ENCODE results near the gene FSTL4. TPM values are rescaled to one million over a fixed set of nuclear protein-coding genes. Genes with fewer than 3 reads are reported as not detected.

The FSTL4 gene
- total RNA-seq, 1 donor from 2014 or later, result not detected

GRCh38 chr5:133325864-133326263, 286.5 kb downstream of the FSTL4 start:
- no peak for DNase-seq (ENCODE audit: low spot score)
- intact Hi-C loops (cut with DNase I), result no loop called here

GRCh38 chr5:133324926-133325325, 287.4 kb downstream of the FSTL4 start:
- intact Hi-C loops (cut with DNase I), result no loop called here
- no peak for DNase-seq (ENCODE audit: low spot score)

- no peak for DNase-seq (ENCODE audit: low spot score)
- intact Hi-C loops (cut with DNase I), result no loop called here
These were observed 288.6 kb downstream of the FSTL4 start for GRCh38 chr5:133323494-133324457.

DNA sequence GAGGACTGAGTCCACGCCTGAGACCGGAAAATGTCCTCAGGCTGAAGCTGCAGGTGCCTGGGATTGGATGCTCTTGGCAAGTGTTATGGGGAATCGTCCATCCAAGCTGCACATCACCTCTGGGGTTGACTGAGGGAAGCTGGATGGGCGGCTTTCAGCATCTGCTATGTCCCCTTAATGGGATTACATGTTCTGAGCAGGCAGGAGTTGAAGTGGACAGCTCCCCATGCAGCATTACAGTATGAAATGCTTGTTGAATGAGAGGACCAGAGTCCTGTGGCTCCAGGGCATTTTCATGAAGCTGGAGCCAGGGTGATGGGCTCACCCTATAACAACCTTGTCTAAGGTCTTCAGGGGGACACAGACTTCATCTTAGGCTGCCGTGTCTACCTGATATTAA, 289.6 kb downstream of the FSTL4 start:
- intact Hi-C loops (cut with DNase I), result no loop called here
- DNase-seq (ENCODE audit: low spot score), result no peak

DNA sequence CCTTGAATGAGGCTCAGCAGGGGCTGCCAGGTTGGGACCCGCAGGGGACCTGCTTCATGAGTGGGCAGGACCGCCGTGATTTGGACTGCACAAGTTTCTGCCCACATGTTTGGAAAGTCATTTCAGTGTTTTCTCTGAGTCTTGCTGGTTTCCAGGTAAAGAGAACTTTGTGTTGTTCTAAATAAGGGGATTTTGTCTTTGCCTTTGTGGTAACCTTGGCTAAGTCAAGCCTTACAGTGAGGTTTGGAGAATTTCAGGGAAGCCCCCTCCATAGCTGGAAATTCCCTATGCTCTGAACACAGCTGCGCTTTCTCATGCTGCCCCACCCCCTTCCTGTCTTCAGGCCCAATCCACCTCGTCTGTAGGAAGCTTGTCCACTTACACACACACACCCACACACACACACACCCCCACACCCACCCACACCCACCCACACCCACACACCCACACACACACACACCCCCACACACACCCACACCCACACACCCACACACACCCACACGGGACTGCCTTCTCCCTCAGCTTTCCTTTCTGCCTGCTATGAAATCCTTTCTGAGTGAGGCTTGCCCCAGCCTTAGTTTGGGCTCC, 290.4 kb downstream of the FSTL4 start:
- intact Hi-C loops (cut with DNase I), result no loop called here
- DNase-seq (ENCODE audit: low spot score), result no peak

DNA sequence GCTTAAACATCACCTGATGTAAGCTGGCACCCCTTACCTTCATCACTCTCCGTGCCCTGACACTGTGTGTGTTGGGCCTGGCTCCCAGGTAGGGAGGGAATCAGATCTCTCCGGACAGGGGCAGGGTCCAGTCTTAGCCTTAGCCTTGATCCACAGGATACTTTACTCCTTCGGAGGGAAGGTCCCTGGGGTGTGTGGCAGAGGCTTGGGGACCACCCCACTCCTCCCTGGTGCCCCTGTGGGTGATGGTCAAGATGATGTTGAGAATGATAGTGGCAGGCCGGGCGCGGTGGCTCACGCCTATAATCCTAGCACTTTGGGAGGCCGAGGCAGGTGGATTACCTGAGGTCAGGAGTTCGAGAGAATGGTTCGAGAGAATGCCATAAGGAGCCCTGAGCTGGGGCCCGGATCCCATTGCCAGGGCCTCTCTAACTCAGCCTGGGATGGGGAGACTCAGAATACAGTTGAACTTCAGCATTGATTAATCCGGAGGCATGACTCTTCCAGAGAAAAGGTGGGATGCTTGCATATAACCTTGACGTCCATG, 291.0 kb downstream of the FSTL4 start:
- intact Hi-C loops (cut with DNase I), result no loop called here
- no peak for DNase-seq (ENCODE audit: low spot score)

GRCh38 chr5:133319905-133320520, 292.3 kb downstream of the FSTL4 start:
- no peak for DNase-seq (ENCODE audit: low spot score)
- intact Hi-C loops (cut with DNase I), result no loop called here

- no peak for DNase-seq (ENCODE audit: low spot score)
- intact Hi-C loops (cut with DNase I), result no loop called here
These were observed 293.1 kb downstream of the FSTL4 start for GRCh38 chr5:133319244-133319643.

- intact Hi-C loops (cut with DNase I), result no loop called here
- DNase-seq (ENCODE audit: low spot score), result no peak
These were observed 294.8 kb downstream of the FSTL4 start for GRCh38 chr5:133317558-133317957.

GRCh38 chr5:133316346-133317343, 295.7 kb downstream of the FSTL4 start:
- intact Hi-C loops (cut with DNase I), result no loop called here
- DNase-seq (ENCODE audit: low spot score), result no peak

- no peak for DNase-seq (ENCODE audit: low spot score)
- intact Hi-C loops (cut with DNase I), result no loop called here
These were observed 298.3 kb downstream of the FSTL4 start for GRCh38 chr5:133314086-133314485.

- intact Hi-C loops (cut with DNase I), result no loop called here
- no peak for DNase-seq (ENCODE audit: low spot score)
These were observed 301.2 kb downstream of the FSTL4 start for GRCh38 chr5:133311176-133311575.

DNA sequence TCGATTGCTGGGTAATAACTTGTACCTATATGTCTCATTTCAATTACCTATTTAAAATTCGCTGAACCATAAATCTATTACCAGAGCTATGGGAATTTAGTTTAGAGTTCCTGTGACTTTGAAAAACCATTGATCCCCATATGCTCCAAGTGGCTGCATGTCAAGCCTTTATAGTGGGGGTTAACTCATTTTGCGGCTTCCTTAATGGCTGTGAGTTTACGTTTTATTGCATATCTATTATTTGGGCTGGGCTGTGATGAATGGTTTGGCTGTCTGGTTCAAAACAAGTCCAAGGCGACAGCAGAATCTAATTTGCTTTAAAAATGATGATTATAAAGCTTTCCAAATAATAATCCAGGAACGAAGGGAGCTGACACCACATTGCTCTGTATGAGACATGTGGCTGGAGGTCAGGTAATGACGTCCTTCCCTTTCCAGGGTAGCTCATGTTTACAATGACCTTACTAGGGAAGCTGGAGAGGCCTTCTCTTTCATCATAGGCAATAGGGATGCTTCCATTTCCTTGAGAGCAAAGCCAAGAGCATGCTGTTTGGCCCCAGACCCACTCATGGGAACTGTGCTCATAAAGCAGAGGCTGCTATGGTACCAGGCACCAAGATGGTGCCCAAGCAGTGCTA, 302.2 kb downstream of the FSTL4 start:
- DNase-seq (ENCODE audit: low spot score), result no peak
- intact Hi-C loops (cut with DNase I), result no loop called here

DNA sequence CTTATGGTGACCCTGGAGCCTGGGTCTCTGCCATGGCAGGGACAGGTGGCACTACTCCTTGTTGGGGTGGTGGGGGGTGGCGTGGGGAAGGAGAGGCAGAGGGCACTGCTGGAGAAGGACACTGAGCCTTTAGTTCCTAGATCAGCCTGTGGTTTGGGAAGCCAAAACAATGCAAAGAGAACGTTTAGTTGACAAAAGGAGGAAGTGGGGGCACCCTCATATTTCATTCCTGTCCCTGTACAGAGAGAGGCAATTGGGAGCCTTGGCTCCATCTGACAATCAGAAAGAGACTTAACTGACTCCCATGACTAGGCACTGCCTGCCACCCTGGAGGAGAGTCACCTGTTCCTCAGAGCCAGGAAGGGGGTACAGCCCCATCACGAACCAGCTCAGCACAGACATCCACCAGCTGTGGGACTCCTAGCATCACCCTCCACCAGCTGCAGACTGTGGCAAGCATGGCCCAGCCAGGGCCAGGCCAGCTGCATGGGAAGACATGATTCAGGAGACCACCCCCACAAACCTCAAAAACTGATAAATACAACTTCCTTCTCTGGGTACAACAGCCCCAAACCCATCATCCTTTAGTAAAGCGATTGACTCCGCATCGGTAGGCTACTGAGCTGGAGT, 303.1 kb downstream of the FSTL4 start:
- DNase-seq (ENCODE audit: low spot score), result no peak
- intact Hi-C loops (cut with DNase I), result no loop called here

DNA sequence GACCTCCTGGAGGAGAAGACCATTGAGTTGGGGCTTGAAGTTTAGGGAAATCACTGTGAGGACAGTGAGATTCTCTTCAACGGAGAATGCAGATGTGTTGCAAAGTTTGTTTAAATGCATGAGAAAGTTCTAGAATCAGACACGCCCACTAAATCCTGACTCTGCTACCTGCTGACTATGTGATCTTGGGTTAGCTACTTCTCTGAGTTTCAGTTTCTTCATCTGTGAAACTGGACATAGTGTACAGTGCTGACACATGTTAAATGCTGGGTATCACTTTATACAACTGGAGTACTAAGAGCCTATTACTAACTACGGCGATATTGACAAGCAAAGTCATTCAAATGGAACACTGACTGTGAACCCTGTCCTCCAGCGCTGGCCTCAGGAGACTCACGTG, 305.1 kb downstream of the FSTL4 start:
- no peak for DNase-seq (ENCODE audit: low spot score)

DNA sequence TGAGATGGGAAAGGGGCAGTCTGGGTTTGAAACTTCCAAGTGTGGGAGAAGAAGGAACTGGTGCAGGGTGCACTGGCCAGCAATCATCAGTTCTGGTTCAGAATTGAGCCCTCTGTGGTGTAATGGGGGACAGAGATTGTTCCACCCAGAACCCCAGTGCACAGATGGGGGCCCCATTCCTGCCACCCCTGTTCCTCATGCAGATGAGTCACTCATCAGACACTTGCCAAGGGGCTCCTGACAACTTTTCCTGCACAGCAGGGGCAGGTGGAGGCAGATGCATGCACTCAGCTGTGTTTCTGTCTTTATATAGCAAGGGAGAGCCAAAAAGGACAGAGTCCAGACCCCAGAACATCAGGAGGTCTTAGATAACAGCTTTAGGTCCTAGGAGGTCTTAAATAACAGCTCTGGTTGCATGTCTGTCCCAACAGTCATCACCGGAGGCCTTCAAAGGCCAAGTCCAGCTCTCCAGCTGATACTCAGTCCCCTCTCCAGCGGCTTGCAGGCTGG, 307.6 kb downstream of the FSTL4 start:
- intact Hi-C loops (cut with DNase I), result no loop called here
- no peak for DNase-seq (ENCODE audit: low spot score)

More for the DNA sequence above, 305.1 kb downstream of the FSTL4 start:
- intact Hi-C loops (cut with DNase I), result no loop called here

GRCh38 chr5:133304178-133304577, 308.2 kb downstream of the FSTL4 start:
- intact Hi-C loops (cut with DNase I), result no loop called here
- no peak for DNase-seq (ENCODE audit: low spot score)

DNA sequence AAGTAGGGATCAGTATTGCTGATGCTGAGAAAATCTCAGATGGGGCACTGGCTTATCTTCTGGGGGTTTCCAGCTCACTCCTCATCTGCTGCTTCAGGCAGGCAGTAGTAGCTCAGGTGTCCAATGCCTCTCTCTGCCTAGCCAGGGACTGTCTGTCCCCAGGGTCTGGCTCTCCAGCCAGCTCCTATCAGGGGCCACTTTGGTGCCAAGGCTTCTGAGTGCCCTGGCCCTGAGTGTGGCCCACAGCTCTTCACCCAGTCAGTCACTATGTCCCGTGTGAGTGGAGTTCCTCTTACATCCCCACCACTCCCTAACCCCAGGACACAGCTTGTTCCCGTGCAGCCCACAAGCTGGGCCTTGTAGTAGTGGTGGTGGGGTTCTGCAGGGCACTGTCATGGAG, 309.0 kb downstream of the FSTL4 start:
- no peak for DNase-seq (ENCODE audit: low spot score)
- intact Hi-C loops (cut with DNase I), result no loop called here

Data from cardiac septum (tissue), 1 donor.